ENCODE data around the gene LHPP.

The LHPP gene

DNA sequence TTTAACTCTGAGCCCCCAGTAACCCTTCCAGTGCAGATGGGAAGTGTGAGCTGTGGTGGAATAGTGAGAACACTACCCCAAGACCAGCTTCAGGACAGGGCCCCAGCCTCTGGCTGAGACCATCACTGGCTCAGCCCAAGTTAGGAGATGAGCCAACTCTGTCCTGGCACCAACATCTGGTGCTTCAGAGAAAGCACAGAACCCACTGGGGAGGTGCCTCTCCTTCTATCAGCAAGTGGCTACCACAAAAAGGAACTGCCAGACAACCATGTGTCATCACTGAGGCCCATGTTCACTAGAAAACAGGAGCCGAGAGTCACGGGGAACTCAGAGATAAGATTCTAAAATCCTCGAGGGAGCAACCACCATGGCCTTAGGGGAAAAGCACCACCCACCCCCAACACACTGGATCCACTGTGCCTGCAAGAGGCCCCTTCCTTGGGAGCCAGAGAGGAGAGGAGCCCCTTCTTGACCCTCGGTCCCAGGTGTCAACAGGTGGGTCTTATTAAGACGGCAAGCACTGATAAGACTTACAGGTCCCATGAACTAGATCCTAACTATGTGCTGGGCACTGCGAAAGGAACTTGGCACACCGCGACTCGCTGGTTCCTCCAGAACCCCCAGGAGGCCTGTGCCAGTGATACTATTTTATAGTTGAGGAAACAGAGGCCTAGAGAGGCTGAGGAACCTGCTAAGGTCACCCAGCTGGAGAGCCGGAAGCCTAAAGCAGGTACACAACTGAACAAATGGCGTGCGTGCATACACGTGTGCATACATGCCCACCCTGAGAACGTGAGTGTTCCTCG is 179.9 kb downstream of the LHPP start:
- CTCF ChIA-PET, result interaction anchor here (1.2 kb wide), 1 partner anchor 20 kb away, joined by 3 read pairs; no protein-coding TSS in a partner anchor
- Histone ChIP-seq H3K4me1 (ENCODE audit: control extremely low read depth in 1 of 4, control insufficient read depth in 4 of 4, insufficient read depth in 4 of 4, low read length in 3 of 4) (peaks cover 9 to 85% (median 47%) of the 10 kb centered on the region in 4 experiments), H3K4me3 (ENCODE audit: control insufficient read depth in 1 of 7, extremely low read depth in 1 of 7, insufficient read depth in 4 of 7, low read depth in 2 of 7, low read length in 6 of 7) (peak overlapping the region in 2 of 7 experiments; percentile 37 to 44), H3K9me3 (ENCODE audit: control extremely low read depth in 1 of 5, control insufficient read depth in 4 of 5, insufficient read depth in 2 of 5, low read depth in 1 of 5, low read length in 4 of 5) (no peaks in the 10 kb centered on the region), H3K27ac (ENCODE audit: insufficient read depth in 1 of 2, low read depth in 1 of 2, low read length in 2 of 2, poor library complexity in 1 of 2, severe bottlenecking in 2 of 2) (peak overlapping the region in 1 of 2 experiments; percentile 60), H3K36me3 (ENCODE audit: control insufficient read depth in 4 of 4, insufficient read depth in 4 of 4, low read length in 3 of 4) (peaks cover 0 to 9% (median 0%) of the 10 kb centered on the region in 4 experiments), H3K27me3 (replicated peaks in 2 of 5; ENCODE audit: control insufficient read depth in 4 of 5, insufficient read depth in 5 of 5, low read length in 4 of 5) (no peaks in the 10 kb centered on the region)
- 88% methylated on average over 12 of the region's 15 CpGs for WGBS (ENCODE audit: insufficient coverage)
- DNase-seq, result peak; percentile 39 to 88 (median 80)
- POLR2A ChIA-PET, result no interaction called here

DNA sequence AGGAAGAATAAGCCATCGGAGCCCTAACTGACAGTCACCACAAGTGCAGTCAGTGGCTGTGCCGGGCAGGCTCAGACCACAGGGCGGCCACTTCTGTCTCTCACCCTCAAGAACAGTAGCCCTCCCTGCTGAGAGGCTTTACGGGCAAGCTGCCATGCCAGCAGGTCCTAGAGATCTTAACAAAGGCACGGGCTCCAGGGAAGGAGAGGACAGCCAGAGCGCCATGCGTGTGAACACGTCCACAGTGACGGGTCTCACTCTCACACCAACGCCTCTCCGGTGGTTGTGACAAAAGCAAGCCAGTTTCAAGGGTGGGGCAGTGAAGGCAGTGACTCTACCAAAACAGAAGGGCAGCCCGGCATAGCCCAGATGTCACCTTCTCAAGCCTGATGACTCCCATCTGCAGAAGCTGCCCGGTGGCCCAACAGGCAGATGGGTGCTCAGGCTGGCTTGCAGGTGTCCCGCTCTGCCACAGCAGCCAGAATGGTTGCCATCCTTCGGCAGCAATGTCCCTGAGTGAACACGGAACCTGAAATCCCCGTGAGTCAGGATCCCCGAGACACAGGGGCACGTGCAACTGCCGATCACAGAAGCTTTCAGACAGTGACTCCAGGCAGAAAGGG is 180.6 kb downstream of the LHPP start:
- CTCF ChIA-PET, result interaction anchor here (1.2 to 9.5 kb wide), 6 partner anchors 9 to 99 kb away, joined by 3 to 54 read pairs (median 4); no protein-coding TSS in a partner anchor
- Histone ChIP-seq H3K4me3 (ENCODE audit: control insufficient read depth in 1 of 7, extremely low read depth in 1 of 7, insufficient read depth in 4 of 7, low read depth in 2 of 7, low read length in 6 of 7) (no peak overlapping the region), H3K4me1 (ENCODE audit: control extremely low read depth in 1 of 4, control insufficient read depth in 4 of 4, insufficient read depth in 4 of 4, low read length in 3 of 4) (peaks cover 6 to 85% (median 48%) of the 10 kb centered on the region in 4 experiments), H3K9me3 (ENCODE audit: control extremely low read depth in 1 of 5, control insufficient read depth in 4 of 5, insufficient read depth in 2 of 5, low read depth in 1 of 5, low read length in 4 of 5) (no peaks in the 10 kb centered on the region), H3K27ac (ENCODE audit: insufficient read depth in 1 of 2, low read depth in 1 of 2, low read length in 2 of 2, poor library complexity in 1 of 2, severe bottlenecking in 2 of 2) (no peak overlapping the region), H3K27me3 (replicated peaks in 2 of 5; ENCODE audit: control insufficient read depth in 4 of 5, insufficient read depth in 5 of 5, low read length in 4 of 5) (no peaks in the 10 kb centered on the region), H3K36me3 (ENCODE audit: control insufficient read depth in 4 of 4, insufficient read depth in 4 of 4, low read length in 3 of 4) (peaks cover 0 to 11% (median 0%) of the 10 kb centered on the region in 4 experiments)
- peak in 1 of 3 donors; percentile 36 for DNase-seq
- POLR2A ChIA-PET, result interaction anchor here (0.7 kb wide), 1 partner anchor 26 kb away, joined by 3 read pairs; no protein-coding TSS in a partner anchor
- 96% methylated on average over 20 of the region's 20 CpGs for WGBS (ENCODE audit: insufficient coverage)

DNA sequence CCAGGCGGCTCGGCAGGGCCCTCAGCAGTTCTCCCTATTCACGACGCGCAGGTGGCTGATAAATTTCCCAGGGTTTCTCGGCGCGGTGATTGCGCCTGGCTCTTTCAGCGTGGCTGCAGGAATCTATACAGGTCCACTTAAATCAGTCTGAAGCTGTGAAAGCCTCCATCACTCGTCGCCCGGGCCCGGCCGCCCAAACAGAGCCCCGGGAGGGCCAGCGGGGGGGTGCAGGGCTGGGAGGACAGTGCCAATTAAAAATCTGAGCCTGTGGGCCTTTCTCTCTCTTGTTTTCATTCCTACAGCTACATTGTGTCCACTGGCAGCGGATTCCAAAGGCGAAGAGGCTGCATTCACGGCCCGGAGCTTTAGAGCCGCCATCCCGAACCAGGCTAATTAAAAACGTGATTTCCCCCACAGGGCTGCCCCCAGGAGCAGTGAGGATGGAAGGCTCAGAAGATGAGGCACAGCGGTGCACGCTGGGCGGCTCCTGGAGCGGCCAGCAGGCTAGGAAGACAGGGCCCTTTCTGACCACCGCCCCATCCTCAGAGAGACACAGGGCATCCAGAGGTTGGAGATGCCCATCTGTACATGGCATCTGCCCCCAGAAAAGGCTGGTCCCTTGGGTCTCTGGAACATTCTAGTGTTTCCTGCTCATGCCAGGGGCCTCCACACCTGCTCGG is 181.8 kb downstream of the LHPP start:
- H3K27me3 ChIP-seq (replicated peaks in 2 of 5; ENCODE audit: control insufficient read depth in 4 of 5, insufficient read depth in 5 of 5, low read length in 4 of 5), result no peaks in the 10 kb centered on the region
- H3K4me3 ChIP-seq (ENCODE audit: control insufficient read depth in 1 of 7, extremely low read depth in 1 of 7, insufficient read depth in 4 of 7, low read depth in 2 of 7, low read length in 6 of 7), result no peak overlapping the region
- WGBS (ENCODE audit: insufficient coverage), result 99% methylated on average over 27 of the region's 30 CpGs
- peaks cover 8 to 87% (median 58%) of the 10 kb centered on the region in 4 experiments for H3K4me1 ChIP-seq (ENCODE audit: control extremely low read depth in 1 of 4, control insufficient read depth in 4 of 4, insufficient read depth in 4 of 4, low read length in 3 of 4)
- no peak for DNase-seq
- no peak overlapping the region for H3K27ac ChIP-seq (ENCODE audit: insufficient read depth in 1 of 2, low read depth in 1 of 2, low read length in 2 of 2, poor library complexity in 1 of 2, severe bottlenecking in 2 of 2)
- ChIA-PET CTCF (interaction anchor here (0.6 to 9.5 kb wide), 10 partner anchors 7 to 98 kb away, joined by 3 to 54 read pairs (median 4); no protein-coding TSS in a partner anchor), POLR2A (no interaction called here)
- no peaks in the 10 kb centered on the region for H3K9me3 ChIP-seq (ENCODE audit: control extremely low read depth in 1 of 5, control insufficient read depth in 4 of 5, insufficient read depth in 2 of 5, low read depth in 1 of 5, low read length in 4 of 5)
- H3K36me3 ChIP-seq (ENCODE audit: control insufficient read depth in 4 of 4, insufficient read depth in 4 of 4, low read length in 3 of 4), result peaks cover 0 to 11% (median 0%) of the 10 kb centered on the region in 4 experiments

DNA sequence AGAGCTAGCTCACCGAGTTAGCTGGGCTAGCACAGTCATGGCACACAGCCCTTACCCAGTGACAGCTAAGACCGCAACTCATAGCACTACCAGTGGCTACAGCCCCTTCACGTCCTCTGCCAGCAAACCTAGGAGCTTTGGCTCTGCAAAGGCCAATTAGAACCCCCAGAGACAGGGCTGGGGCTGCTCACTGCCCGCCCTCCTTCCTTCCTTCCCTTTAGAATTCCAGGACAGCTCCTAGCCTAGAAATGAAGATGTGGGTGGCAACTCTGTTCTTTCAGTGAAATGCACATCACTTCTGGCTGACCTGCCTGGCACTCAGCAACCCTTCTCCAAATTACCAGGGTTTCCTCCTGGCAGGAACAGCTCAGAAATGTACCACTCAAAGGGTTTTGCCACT is 182.6 kb downstream of the LHPP start:
- DNase-seq, result no peak
- 100% methylated on average over 3 of the region's 4 CpGs for WGBS (ENCODE audit: insufficient coverage)
- Histone ChIP-seq H3K4me1 (ENCODE audit: control extremely low read depth in 1 of 4, control insufficient read depth in 4 of 4, insufficient read depth in 4 of 4, low read length in 3 of 4) (peaks cover 11 to 87% (median 66%) of the 10 kb centered on the region in 4 experiments), H3K4me3 (ENCODE audit: control insufficient read depth in 1 of 7, extremely low read depth in 1 of 7, insufficient read depth in 4 of 7, low read depth in 2 of 7, low read length in 6 of 7) (no peak overlapping the region), H3K9me3 (ENCODE audit: control extremely low read depth in 1 of 5, control insufficient read depth in 4 of 5, insufficient read depth in 2 of 5, low read depth in 1 of 5, low read length in 4 of 5) (no peaks in the 10 kb centered on the region), H3K36me3 (ENCODE audit: control insufficient read depth in 4 of 4, insufficient read depth in 4 of 4, low read length in 3 of 4) (peaks cover 0 to 11% (median 0%) of the 10 kb centered on the region in 4 experiments), H3K27ac (ENCODE audit: insufficient read depth in 1 of 2, low read depth in 1 of 2, low read length in 2 of 2, poor library complexity in 1 of 2, severe bottlenecking in 2 of 2) (peak overlapping the region in 1 of 2 experiments; percentile 17), H3K27me3 (replicated peaks in 2 of 5; ENCODE audit: control insufficient read depth in 4 of 5, insufficient read depth in 5 of 5, low read length in 4 of 5) (no peaks in the 10 kb centered on the region)
- ChIA-PET CTCF (interaction anchor here (0.6 to 9.5 kb wide), 8 partner anchors 11 to 97 kb away, joined by 3 to 54 read pairs (median 4); no protein-coding TSS in a partner anchor), POLR2A (no interaction called here)

DNA sequence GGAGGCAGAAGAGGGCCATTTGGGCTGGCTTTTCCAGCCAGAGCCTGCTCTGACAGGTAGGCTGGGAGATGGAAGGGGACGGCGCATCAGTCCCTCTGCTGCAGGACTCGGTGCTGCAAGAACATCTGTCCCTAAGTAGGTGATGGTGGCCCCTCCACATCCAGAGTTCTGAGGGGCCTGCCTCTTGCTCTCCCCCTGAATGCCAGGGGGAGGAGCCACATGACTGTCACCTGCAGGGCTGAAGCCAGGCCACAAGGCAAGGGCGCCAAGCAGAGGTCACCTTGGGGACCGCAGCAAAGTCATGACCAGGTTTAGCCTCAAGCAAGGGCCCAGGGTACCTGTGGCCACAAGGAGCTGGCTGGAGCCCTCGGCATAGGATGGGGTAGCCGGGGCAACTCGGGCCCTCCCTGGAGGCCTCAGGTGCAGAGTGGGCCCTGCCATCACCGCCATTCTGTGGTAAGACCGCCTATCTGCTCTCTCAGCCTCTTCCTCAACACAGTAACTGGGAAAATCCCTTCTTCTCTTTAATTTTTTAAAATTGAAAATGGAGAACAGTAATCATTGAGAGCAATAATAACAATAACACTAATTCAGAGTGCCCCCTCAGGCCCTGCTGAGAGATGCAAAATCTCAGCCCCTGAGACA is 183.3 kb downstream of the LHPP start:
- Histone ChIP-seq H3K27ac (ENCODE audit: insufficient read depth in 1 of 2, low read depth in 1 of 2, low read length in 2 of 2, poor library complexity in 1 of 2, severe bottlenecking in 2 of 2) (no peak overlapping the region), H3K4me3 (ENCODE audit: control insufficient read depth in 1 of 7, extremely low read depth in 1 of 7, insufficient read depth in 4 of 7, low read depth in 2 of 7, low read length in 6 of 7) (no peak overlapping the region), H3K36me3 (ENCODE audit: control insufficient read depth in 4 of 4, insufficient read depth in 4 of 4, low read length in 3 of 4) (peaks cover 0 to 11% (median 0%) of the 10 kb centered on the region in 4 experiments), H3K9me3 (ENCODE audit: control extremely low read depth in 1 of 5, control insufficient read depth in 4 of 5, insufficient read depth in 2 of 5, low read depth in 1 of 5, low read length in 4 of 5) (no peaks in the 10 kb centered on the region), H3K4me1 (ENCODE audit: control extremely low read depth in 1 of 4, control insufficient read depth in 4 of 4, insufficient read depth in 4 of 4, low read length in 3 of 4) (peaks cover 14 to 87% (median 70%) of the 10 kb centered on the region in 4 experiments), H3K27me3 (replicated peaks in 2 of 5; ENCODE audit: control insufficient read depth in 4 of 5, insufficient read depth in 5 of 5, low read length in 4 of 5) (no peaks in the 10 kb centered on the region)
- CTCF ChIA-PET, result interaction anchor here (1.3 to 9.5 kb wide), 4 partner anchors 12 to 96 kb away, joined by 3 to 54 read pairs (median 6); no protein-coding TSS in a partner anchor
- POLR2A ChIA-PET, result no interaction called here
- WGBS (ENCODE audit: insufficient coverage), result 100% methylated on average over 6 of the region's 10 CpGs
- peak in 2 of 3 donors; percentile 46 to 51 for DNase-seq

- Histone ChIP-seq H3K27ac (ENCODE audit: insufficient read depth in 1 of 2, low read depth in 1 of 2, low read length in 2 of 2, poor library complexity in 1 of 2, severe bottlenecking in 2 of 2) (peak overlapping the region in 1 of 2 experiments; percentile 18), H3K4me1 (ENCODE audit: control extremely low read depth in 1 of 4, control insufficient read depth in 4 of 4, insufficient read depth in 4 of 4, low read length in 3 of 4) (peaks cover 20 to 87% (median 70%) of the 10 kb centered on the region in 4 experiments), H3K36me3 (ENCODE audit: control insufficient read depth in 4 of 4, insufficient read depth in 4 of 4, low read length in 3 of 4) (peaks cover 0 to 8% (median 0%) of the 10 kb centered on the region in 4 experiments), H3K9me3 (ENCODE audit: control extremely low read depth in 1 of 5, control insufficient read depth in 4 of 5, insufficient read depth in 2 of 5, low read depth in 1 of 5, low read length in 4 of 5) (no peaks in the 10 kb centered on the region), H3K27me3 (replicated peaks in 2 of 5; ENCODE audit: control insufficient read depth in 4 of 5, insufficient read depth in 5 of 5, low read length in 4 of 5) (no peaks in the 10 kb centered on the region), H3K4me3 (ENCODE audit: control insufficient read depth in 1 of 7, extremely low read depth in 1 of 7, insufficient read depth in 4 of 7, low read depth in 2 of 7, low read length in 6 of 7) (no peak overlapping the region)
- WGBS (ENCODE audit: insufficient coverage), result 96% methylated on average over 13 of the region's 13 CpGs
- POLR2A ChIA-PET, result no interaction called here
- DNase-seq, result no peak
- CTCF ChIA-PET, result interaction anchor here (0.7 to 9.5 kb wide), 5 partner anchors 13 to 105 kb away, joined by 3 to 54 read pairs (median 5); no protein-coding TSS in a partner anchor
Observed at GRCh38 chr10:124645467-124646095, 184.0 kb downstream of the LHPP start.
